Occipital lobe (tissue), 2 donors: Measurements from ENCODE around the gene CNTN1. TPM values are rescaled to one million over a fixed set of nuclear protein-coding genes. Genes with fewer than 3 reads are reported as not detected.

Source experiments
- DNase-seq: peaks from one replicate; lab custom pipeline; 2025; lab: John Stamatoyannopoulos, UW
- total RNA-seq: library from RNA; depleted of rRNA; stranded (reverse); fragments of >200 nt; gene quantifications from one replicate; pipeline ENCODE4 v1.2.3, GENCODE V29; 2014

CNTN1 gene
- total RNA-seq, 1 donor from 2014 or later, result 385 TPM

DNA sequence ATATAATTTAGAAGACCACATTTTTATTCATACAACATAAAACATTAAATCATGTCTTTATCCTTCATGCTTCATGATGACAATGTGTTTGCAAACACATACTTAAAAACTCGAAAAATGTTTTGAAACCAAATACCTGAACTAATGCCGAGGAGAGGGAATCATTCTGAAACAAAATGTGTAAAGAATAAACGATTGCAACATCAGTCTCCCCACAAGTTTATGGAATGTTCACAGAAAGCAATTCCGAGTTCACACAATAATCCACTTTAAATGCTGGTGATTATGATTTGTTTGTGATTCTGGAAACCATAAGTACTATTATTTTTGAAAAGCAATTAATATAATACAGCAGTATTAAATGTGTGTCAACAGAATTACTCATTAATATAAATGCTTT lies 411.4 kb downstream of the CNTN1 start:
- DNase-seq, result no peak

DNA sequence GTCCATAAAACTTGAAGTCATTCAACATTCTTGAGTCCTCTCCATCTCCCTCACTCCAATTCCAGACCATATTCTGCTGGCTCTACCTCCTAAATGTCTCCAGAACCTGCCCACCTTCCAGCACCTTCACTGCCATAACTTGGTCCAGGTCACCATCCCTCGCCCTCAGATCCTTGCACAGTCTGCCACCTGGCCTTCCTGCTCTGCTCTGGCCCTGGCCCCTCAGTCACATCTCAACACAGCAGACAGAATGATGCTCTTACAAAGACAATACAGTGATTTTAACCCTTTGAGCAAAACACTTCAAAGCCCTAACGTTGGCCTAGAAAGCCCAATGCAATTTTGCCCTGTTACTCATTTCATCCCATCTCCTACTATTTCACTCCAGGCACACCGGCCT lies 414.1 kb downstream of the CNTN1 start:
- DNase-seq, result no peak

DNA sequence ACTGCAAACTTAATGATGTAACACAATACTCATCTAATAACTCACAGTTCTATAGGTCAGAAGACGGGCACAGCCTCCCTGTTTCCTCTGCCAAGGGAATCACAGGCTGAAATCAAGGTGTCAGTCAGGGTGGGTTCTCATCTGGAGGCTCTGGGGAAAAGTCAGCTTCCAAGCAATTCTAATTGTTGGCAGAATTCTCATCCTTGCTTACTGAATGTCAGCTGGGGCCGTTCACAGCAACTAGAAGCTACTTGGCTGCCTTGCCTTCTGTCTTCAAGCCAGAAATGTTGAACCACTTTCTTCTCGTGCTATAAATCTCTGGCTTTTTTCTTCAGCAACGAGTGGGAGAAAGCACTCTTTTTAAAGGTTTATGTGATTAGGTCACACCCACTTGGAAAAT lies 415.8 kb downstream of the CNTN1 start:
- no peak for DNase-seq

DNA sequence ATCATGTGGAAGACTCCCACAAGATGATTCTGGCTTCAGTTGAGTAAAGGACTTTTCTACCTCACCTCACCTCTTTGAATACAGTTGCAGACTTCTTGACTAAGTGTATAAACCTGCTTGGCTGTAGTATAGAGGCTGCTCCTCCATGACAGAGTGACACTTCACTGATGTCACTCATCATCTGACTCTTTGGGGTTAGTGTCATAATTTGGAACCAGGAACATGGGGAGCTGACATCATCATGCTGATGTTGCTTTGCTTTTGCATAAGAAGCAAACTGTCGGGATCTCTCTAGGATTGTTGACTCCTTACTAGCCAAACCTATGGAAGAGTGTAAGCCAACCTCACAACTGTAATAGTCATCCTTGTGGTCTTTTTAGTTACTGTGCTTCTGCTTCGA lies 420.7 kb downstream of the CNTN1 start:
- no peak for DNase-seq

DNA sequence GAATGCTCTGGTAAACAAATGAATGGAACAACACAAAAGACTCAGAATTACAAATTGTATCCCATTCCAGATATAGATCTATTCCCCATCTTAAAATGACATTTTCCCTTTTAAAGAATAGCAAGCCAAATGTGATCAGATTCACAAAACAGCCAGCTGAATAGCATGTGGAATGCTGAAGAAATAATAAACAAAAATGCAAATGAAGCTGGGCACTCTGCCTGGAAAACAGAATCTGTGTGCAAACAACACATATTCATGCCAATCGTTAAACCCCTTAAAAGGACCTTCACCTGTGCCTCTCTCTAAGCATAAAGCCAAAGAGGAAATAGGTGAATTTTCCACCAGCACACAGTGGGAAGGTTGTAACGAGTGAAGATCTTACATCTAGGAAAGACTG lies 428.0 kb downstream of the CNTN1 start:
- DNase-seq, result no peak

DNA sequence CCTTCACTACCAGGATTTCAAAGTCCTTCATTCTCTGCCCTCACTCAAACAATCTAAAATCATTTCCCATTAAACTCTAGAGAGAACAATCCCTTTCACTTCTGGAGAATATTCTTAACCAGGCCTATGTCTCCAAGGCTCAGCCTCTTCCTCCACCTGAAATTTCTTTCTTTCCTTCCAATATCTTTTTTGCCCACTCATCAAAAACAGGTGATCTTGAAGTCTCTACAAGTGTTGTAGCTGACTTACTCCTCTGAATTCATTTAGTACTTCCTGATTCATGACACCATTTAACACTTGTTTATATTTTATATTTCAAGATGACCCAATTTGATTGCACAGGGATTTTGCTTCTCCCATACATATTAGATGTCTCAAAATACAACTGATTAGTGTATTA lies 429.1 kb downstream of the CNTN1 start:
- no peak for DNase-seq
